ENCODE data around the gene DBF4.

DNA sequence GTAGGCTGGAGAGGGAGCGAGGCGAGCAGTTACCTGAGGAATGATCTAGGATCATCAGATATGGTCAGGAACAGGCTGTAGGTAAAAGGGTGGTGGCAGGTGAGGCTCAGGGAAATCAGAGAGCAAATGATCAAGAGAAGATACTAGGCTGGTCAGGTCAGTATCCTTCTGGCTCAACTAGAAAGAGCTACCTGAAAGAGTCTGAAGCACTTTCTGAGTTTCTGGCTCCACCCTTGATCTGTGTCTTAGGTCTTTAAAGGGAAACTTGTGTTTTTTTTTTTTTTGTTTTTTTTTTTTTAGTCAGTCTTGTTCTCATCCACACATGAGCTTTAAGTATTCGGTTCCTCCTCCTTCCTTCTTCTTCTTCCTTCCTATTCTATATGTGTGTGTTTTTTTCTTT, 68.3 kb downstream of the DBF4 start:
- TF ChIP-seq POLR2A (IDR thresholded peaks at IDR 0.05): no peak
- TF ChIP-seq, protein P1, sequence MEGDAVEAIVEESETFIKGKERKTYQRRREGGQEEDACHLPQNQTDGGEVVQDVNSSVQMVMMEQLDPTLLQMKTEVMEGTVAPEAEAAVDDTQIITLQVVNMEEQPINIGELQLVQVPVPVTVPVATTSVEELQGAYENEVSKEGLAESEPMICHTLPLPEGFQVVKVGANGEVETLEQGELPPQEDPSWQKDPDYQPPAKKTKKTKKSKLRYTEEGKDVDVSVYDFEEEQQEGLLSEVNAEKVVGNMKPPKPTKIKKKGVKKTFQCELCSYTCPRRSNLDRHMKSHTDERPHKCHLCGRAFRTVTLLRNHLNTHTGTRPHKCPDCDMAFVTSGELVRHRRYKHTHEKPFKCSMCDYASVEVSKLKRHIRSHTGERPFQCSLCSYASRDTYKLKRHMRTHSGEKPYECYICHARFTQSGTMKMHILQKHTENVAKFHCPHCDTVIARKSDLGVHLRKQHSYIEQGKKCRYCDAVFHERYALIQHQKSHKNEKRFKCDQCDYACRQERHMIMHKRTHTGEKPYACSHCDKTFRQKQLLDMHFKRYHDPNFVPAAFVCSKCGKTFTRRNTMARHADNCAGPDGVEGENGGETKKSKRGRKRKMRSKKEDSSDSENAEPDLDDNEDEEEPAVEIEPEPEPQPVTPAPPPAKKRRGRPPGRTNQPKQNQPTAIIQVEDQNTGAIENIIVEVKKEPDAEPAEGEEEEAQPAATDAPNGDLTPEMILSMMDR (IDR thresholded peaks at IDR 0.05): no peak
